Measurements from ENCODE around the gene TCEA2.
A peak's percentile ranks its signal among the peaks of the same experiment; 100 is the strongest.

The TCEA2 gene

GRCh38 chr20:64047968-64048401 is 15.0 kb upstream of the TCEA2 start:
- no peak for DNase-seq (ENCODE audit: extremely low spot score, insufficient read length, low read depth)
- no peak for FAIRE-seq

GRCh38 chr20:64048402-64049044 is 14.5 kb upstream of the TCEA2 start:
- DNase-seq (ENCODE audit: extremely low spot score, insufficient read length, low read depth) (no peak), FAIRE-seq (no peak)

- FAIRE-seq (no peak), DNase-seq (ENCODE audit: extremely low spot score, insufficient read length, low read depth) (no peak)
Measured at GRCh38 chr20:64049060-64049877, 13.7 kb upstream of the TCEA2 start, which contains the start of gene SOX18. TSS of gene SOX18 (minus strand) at chr20:64049639. CDS start at chr20:64049516, 123 bp downstream.

- no peak for DNase-seq (ENCODE audit: extremely low spot score, insufficient read length, low read depth)
Measured at GRCh38 chr20:64049878-64050260, 13.1 kb upstream of the TCEA2 start.

GRCh38 chr20:64050261-64051032 is 12.6 kb upstream of the TCEA2 start:
- no peak for FAIRE-seq
- DNase-seq (ENCODE audit: extremely low spot score, insufficient read length, low read depth), result no peak

More at GRCh38 chr20:64049878-64050260, 13.1 kb upstream of the TCEA2 start:
- FAIRE-seq, result no peak

GRCh38 chr20:64051033-64051452 is 12.0 kb upstream of the TCEA2 start:
- no peak for FAIRE-seq
- no peak for DNase-seq (ENCODE audit: extremely low spot score, insufficient read length, low read depth)

- DNase-seq (ENCODE audit: extremely low spot score, insufficient read length, low read depth), result no peak
Measured at GRCh38 chr20:64051561-64052325, 11.3 kb upstream of the TCEA2 start.

GRCh38 chr20:64052326-64052722 is 10.7 kb upstream of the TCEA2 start:
- DNase-seq (ENCODE audit: extremely low spot score, insufficient read length, low read depth) (no peak), FAIRE-seq (no peak)

More at GRCh38 chr20:64051561-64052325, 11.3 kb upstream of the TCEA2 start:
- no peak for FAIRE-seq

- DNase-seq (ENCODE audit: extremely low spot score, insufficient read length, low read depth) (no peak), FAIRE-seq (no peak)
Measured at GRCh38 chr20:64052987-64053840, 9.8 kb upstream of the TCEA2 start.

GRCh38 chr20:64053841-64054661 is 8.9 kb upstream of the TCEA2 start:
- FAIRE-seq (no peak), DNase-seq (ENCODE audit: extremely low spot score, insufficient read length, low read depth) (no peak)

- FAIRE-seq (no peak), DNase-seq (ENCODE audit: extremely low spot score, insufficient read length, low read depth) (no peak)
Measured at GRCh38 chr20:64055396-64055892, 7.6 kb upstream of the TCEA2 start.

- no peak for FAIRE-seq
- no peak for DNase-seq (ENCODE audit: extremely low spot score, insufficient read length, low read depth)
Measured at GRCh38 chr20:64055893-64056638, 6.9 kb upstream of the TCEA2 start.

- DNase-seq (ENCODE audit: extremely low spot score, insufficient read length, low read depth), result no peak
- FAIRE-seq, result no peak
Measured at GRCh38 chr20:64056639-64056888, 6.4 kb upstream of the TCEA2 start.

- no peak for DNase-seq (ENCODE audit: extremely low spot score, insufficient read length, low read depth)
- no peak for FAIRE-seq
Measured at GRCh38 chr20:64056889-64057627, 5.9 kb upstream of the TCEA2 start.

GRCh38 chr20:64057628-64058498 is 5.1 kb upstream of the TCEA2 start:
- DNase-seq (ENCODE audit: extremely low spot score, insufficient read length, low read depth) (peak; percentile 76), FAIRE-seq (peak; percentile 59)

GRCh38 chr20:64058536-64058935 is 4.5 kb upstream of the TCEA2 start:
- DNase-seq (ENCODE audit: extremely low spot score, insufficient read length, low read depth) (no peak), FAIRE-seq (no peak)

All from GM18507 (cell line).